SHP77 treated with DMSO at 0.1 percent for 48 hours (cell line): ENCODE measurements around the gene ABHD16B.
A peak's percentile ranks its signal among the peaks of the same experiment; 100 is the strongest.
"Not testable (repeated sequence)": the region's sequence is repeated elsewhere in the genome, so short reads cannot be mapped to it uniquely, and the experiment has no call there.

Experiments used
- DNase-seq: peaks from one replicate; lab custom pipeline; 2025; lab: John Stamatoyannopoulos, UW

ABHD16B gene

GRCh38 chr20:63878899-63879663 lies 17.8 kb downstream of the ABHD16B start:
- DNase-seq: no peak

GRCh38 chr20:63880901-63881300 lies 19.6 kb downstream of the ABHD16B start:
- not testable (repeated sequence) for DNase-seq

- DNase-seq: no peak
These were observed 20.3 kb downstream of the ABHD16B start for GRCh38 chr20:63881451-63882226.

GRCh38 chr20:63882257-63883200 lies 21.2 kb downstream of the ABHD16B start:
- DNase-seq: no peak

GRCh38 chr20:63883201-63883593 lies 21.9 kb downstream of the ABHD16B start:
- DNase-seq: no peak

- no peak for DNase-seq
These were observed 23.4 kb downstream of the ABHD16B start for GRCh38 chr20:63884506-63885263.

DNA sequence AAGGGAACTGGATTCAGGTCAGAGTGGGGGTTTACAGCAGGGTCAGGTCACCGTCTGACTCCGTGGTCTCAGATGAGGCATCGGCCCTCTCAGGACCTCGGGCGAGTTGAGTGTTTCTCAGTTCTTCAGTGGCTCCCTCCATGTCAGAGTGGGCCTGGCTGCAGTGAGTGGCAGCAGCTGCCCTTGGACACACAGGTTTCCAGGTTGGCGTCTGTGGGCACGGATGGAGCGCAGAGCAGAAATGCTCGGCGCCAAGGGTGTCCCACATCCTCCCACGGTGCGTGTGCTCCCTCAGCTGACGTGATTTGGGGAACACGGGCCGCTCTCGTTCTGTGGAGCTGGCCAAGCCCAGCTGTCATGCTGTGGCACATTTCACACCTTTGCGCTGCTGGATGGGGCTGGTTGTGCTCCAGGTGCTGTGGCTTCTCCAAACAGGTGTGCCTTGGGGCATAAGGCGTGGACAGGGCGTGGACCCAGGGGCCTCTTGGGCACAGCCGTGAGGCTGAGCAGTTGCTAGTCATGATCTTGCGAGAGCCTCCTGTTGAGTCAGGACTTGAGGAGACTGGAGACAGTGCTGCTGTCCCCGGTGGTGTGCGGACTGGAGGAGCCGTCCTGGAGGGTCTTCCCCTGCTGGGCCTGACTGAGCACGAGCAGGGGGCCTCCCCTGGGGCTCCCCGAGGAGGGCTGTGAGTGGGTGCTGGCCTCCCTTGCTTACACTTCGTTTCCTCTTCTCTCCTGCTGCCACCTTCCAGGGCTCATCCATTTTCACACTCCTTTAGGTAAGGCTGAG lies 24.2 kb downstream of the ABHD16B start:
- DNase-seq: no peak

DNA sequence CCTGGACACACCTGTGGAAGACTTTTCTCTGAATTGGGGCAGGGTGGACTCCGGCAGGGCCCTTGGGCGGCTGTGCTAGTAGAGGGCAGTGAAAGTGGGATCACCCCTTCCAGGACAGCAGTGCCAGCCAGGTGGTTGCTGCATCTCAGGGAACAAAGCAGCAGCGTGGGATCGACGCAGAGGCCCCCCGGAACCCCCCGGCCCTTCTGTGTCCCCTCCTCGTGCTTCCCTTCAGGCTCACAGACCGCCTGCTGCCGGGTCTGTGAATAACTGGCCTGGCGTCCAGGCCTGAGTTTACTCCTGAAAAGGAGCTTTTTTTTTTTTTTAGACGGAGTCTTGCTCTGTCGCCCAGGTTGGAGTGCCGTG lies 24.7 kb downstream of the ABHD16B start:
- no peak for DNase-seq

DNA sequence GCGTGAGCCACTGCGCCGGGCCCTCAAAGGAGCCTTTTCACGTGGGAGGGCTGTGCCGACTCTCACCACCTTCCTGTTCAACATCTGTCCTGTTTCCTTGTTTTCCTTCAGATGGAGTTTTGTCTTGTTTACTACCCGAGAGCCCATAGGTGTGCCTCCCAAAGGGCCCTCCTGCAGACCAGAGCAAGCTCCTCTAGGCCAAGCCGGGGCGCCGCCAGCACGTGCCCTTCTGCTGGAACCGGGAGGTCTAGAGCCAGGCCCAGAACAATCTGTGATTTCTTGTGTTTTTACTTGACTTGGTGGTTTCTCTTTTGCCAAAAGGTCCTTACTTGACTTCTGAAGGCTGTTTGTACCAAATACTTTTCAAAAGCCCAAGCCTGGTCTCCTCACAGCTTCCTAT lies 25.6 kb downstream of the ABHD16B start:
- no peak for DNase-seq

DNA sequence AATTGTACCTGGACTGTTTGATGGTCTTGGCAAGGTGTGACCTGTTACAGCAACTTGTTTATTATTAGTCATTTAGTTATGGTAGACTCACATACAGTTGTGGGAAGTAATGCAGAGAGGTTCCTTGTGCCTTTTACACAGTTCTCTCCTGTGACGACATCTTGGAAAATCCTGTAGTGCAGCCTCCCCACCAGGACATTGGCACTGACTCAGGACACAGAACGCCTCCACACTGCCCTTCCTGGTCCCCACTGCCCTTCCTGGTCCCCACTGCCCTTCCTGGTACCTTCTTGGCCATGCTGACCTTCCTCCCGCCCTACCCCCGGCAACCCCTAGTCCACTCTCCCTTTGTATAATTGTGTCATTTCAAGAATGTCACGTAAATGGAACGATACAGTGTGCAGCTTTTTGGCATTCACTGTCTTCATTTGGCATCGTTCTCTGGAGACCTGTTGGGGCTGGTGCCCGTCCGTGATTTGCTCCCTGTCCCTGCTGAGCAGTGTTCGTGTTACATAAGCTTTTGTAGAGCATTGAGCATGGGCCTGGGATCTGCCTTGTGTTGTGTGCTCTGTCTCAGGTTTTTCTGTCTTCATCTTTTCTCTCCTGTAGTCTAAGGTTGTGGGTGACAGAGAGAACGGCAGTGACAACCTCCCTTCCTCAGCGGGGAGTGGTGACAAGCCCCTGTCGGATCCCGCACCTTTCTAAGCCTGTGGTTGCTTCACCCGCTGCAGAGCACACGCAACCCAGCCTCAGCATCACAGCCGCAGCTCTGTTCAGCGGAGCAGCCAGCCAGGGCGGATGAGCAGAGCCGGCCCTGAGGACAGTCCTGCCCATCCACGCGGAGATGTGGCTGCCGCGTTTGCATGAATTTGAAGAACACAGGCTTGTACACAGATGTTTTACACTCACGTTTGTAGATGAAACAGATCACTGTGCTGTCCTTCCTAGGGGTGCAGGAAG lies 28.2 kb downstream of the ABHD16B start:
- DNase-seq: no peak

DNA sequence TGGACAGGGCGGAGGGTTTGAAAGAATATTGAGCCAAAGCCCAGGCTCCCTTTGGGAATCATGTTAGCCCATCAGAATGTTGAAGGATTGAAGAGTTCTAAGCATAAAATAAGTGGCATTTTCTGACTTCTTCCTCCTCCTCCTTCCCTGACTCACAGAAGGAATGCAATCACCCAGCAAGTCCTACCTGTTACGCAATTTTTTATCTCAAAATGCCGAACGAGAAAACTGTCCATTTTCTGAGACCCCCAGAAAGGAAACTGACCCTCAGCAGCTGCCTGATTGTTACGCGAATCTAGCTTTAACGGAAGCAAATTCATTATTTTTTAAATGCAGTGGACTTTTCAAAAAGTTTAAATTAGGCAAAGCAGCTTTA lies 28.9 kb downstream of the ABHD16B start:
- no peak for DNase-seq

- DNase-seq: no peak
These were observed 29.3 kb downstream of the ABHD16B start for GRCh38 chr20:63890616-63891015.

DNA sequence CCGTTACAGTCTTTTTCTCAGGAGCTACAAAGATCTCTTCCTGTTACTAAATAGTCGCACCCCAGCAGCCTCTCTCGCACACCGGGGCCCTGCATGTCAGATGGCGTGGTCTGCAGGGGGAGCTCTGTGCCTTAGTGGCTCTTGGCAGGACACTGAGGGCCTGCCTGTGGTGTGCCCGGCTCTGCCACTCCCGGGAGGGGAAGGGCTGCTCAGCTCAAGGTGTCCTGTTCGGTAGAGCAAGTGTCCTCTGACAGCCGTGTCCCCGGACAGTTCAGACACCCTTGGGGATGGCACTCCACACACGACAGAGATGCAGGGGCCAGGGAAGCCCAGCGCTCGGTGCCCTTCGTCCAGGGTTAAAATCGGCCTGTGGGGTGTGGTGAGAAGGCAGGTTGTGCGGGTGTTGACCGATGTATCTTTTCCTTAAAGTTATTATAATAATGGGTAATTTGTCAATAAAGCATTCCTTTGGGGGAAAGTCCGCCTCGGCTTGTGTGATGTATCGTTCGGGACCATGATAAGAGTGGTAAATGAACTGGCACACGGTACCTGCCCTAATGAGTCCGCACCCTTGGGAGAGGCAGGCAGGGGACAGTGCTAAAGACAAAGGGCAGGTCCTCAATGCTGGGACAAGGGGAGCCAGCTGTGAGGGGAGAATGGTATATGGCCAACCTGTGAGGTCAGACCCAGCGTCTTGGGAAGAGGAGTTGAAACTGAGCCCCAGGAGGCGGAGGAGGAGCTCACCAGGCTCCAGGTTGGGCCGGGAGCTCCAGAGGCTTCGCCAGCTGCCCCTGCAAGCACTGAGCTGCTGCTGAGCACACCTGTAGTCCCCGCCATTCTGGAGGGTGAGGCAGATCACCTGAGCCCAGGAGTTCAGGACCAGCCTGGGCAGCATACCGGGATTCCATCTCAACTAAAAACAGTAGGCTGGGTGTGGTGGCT lies 30.0 kb downstream of the ABHD16B start:
- DNase-seq: no peak

GRCh38 chr20:63892402-63892801 lies 31.1 kb downstream of the ABHD16B start:
- no peak for DNase-seq

GRCh38 chr20:63893999-63894357 lies 32.7 kb downstream of the ABHD16B start:
- DNase-seq: no peak

- peak; percentile 89 for DNase-seq
These were observed 33.3 kb downstream of the ABHD16B start, which contains the start of gene DNAJC5 for GRCh38 chr20:63894358-63895201. Gene DNAJC5 (plus strand): TSS chr20:63895126. CDS start chr20:63928346, 33,220 bp downstream.

DNA sequence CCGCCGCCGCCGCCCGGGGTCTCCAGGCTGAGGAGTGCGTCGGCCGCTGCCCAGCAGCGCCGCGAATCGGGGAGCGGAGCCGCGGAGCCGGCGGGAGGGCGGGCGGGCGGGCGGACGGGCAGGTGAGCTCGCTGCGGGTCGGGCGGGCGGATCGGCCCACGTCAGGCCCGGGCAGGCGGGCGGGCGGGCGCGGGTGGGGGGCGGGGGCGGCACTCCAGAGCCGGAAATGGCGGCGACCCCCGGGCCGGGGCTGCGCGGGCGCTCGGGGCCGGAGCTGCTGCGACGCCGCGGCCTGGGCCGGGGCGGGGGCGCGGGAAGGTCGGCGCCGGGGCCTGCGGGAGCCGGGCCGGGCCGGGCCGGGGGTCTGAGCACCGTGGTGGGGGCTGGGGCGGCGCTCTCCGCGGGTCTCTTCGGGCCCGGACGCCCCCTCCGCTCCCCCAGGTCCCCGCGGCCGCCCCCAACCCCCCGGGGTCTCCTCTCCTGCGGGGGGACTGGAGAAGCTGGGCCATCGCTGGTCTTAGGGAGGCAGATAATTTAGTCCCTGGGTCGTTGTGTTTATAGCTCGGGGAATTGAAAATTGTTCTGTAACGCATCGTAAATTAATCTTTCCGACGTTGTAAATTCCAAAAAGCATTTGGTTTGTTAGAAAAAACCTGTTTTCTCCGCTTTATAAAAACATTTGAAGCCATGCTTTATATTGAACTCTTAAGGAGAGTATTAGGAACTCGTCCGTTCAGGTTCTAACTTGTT lies 34.1 kb downstream of the ABHD16B start:
- no peak for DNase-seq
